Measurements from ENCODE around the gene OBSCN. TPM values are rescaled to one million over a fixed set of nuclear protein-coding genes. Genes with fewer than 3 reads are reported as not detected.

Gene OBSCN
- total RNA-seq, 1 donor from 2014 or later: 22.1 TPM

DNA sequence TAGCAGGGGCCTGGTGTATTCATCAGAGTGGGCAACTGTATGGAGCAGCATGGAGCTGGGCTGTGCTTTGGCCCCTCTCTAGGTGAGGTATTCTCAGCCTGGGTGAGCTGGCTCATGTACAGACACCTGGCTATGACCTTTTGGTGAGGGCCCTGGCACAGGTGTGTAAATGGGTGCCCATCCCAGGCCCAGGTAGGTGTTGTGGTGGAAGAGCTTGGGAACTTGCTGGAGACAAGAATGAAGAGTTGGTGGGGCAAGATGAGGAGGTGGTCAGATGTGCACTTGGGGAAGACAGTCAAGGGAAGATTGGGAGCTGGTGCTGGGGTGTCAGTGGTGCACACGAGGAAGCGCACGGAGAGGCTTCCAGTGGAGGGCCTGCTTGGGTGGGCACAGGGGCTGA lies 103.2 kb downstream of the OBSCN start:
- intact Hi-C loops (cut with micrococcal nuclease): no loop called here
- H3K4me1 Mint-ChIP-seq (ENCODE audit: low read depth): no peaks in the 10 kb centered on the region
- H3K27ac Mint-ChIP-seq: no peak overlapping the region
- H3K9me3 Mint-ChIP-seq: peaks cover 10% of the 10 kb centered on the region
- H3K27me3 Mint-ChIP-seq (ENCODE audit: low read depth): no peaks in the 10 kb centered on the region
- H3K36me3 Mint-ChIP-seq (ENCODE audit: low read depth): no peaks in the 10 kb centered on the region
- H3K4me3 Mint-ChIP-seq (ENCODE audit: low read depth): no peak overlapping the region
- DNase-seq (ENCODE audit: low spot score): no peak

DNA sequence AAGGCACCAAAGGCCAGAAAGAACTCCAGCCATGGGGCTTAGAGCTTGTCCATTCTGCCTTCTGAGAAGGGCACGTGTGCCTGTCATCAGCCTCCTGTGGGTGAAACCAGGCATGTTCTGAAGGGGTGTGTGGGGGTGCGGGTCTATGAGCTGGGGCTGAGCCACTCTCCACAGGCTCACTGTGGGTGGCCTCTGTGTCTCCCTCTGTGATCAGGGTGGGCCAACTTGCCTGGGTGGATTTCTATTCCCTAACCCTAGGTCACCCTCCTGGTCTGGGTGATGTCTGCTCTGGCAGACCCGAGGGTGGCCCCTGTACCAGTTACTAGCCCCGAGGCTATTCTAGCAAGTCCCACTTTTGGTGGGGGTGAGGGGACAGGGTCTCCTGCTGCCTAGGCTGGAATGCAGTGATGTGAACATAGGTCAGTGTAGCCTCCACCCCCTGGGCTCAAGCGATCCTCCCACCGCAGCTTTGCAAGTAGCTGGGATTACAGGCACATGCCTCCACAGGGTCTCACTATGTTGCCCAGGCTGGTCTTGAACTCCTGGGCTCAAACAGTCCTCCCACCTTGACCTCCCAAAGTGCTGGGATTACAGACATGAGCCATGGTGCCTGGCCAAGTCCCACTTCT lies 104.4 kb downstream of the OBSCN start:
- intact Hi-C loops (cut with micrococcal nuclease): no loop called here
- no peak for DNase-seq (ENCODE audit: low spot score)
- H3K27me3 Mint-ChIP-seq (ENCODE audit: low read depth): no peaks in the 10 kb centered on the region

DNA sequence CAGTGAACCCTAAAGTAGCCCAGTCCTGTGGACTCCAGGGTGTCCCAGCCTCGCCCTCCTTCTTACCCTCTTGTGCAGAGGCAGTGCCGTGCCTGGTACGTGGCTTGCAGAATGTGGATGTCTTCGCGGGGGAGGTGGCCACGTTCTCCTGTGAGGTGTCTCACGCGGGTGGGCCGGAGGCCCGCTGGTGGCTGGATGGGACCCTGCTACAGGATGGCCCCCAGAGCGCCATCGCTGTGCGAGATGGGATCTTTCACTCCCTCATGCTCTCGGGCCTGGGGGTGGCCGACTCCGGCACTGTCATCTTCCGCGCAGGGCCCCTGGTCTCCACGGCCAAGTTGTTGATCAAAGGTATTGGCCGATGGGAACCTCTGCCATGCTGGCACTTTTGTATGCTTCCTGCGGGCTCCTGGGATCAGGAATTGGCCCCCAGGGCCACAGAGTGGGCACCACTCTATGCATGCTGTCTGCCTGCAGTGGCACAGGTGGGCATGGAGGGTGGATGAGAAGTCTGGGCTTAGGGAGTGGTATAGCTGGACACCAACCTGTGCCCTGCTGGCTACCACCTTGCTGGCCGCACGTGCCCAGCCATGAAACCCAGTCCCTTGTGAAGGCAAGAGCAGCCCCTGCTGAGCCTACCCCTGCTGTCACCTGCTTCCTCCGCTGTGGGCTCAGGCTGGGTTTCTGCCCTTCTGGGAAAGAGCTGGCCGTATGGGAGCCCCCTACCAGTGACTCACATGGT lies 105.9 kb downstream of the OBSCN start:
- Mint-ChIP-seq H3K4me3 (ENCODE audit: low read depth) (no peak overlapping the region), H3K9me3 (peaks cover 10% of the 10 kb centered on the region), H3K27me3 (ENCODE audit: low read depth) (no peaks in the 10 kb centered on the region), H3K27ac (no peak overlapping the region), H3K4me1 (ENCODE audit: low read depth) (no peaks in the 10 kb centered on the region), H3K36me3 (ENCODE audit: low read depth) (no peaks in the 10 kb centered on the region)
- no peak for DNase-seq (ENCODE audit: low spot score)
- intact Hi-C loops (cut with micrococcal nuclease): no loop called here

More for the DNA sequence above, 104.4 kb downstream of the OBSCN start:
- Mint-ChIP-seq H3K4me3 (ENCODE audit: low read depth) (no peak overlapping the region), H3K4me1 (ENCODE audit: low read depth) (no peaks in the 10 kb centered on the region), H3K36me3 (ENCODE audit: low read depth) (no peaks in the 10 kb centered on the region), H3K27ac (no peak overlapping the region), H3K9me3 (peaks cover 10% of the 10 kb centered on the region)

DNA sequence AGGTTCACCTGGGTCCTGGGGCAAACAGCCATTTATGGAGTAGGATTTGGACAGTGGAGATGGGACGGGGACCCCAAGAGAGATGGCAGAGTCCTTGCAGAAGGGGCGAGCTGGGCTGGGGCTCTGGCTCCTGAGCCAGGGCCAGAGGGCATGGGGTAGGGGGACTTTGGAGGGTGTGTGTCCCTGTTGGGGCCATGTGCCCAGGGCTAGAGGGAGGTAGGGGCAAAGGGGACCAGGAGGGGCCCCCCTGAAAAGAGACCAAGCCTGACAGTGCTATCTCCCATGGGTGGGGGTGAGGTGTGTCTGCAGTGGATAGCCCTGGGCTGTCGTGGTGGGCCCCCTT lies 106.4 kb downstream of the OBSCN start:
- Mint-ChIP-seq H3K9me3 (peaks cover 10% of the 10 kb centered on the region), H3K36me3 (ENCODE audit: low read depth) (no peaks in the 10 kb centered on the region), H3K4me1 (ENCODE audit: low read depth) (no peaks in the 10 kb centered on the region), H3K4me3 (ENCODE audit: low read depth) (no peak overlapping the region), H3K27me3 (ENCODE audit: low read depth) (no peaks in the 10 kb centered on the region), H3K27ac (no peak overlapping the region)
- intact Hi-C loops (cut with micrococcal nuclease): no loop called here
- no peak for DNase-seq (ENCODE audit: low spot score)

DNA sequence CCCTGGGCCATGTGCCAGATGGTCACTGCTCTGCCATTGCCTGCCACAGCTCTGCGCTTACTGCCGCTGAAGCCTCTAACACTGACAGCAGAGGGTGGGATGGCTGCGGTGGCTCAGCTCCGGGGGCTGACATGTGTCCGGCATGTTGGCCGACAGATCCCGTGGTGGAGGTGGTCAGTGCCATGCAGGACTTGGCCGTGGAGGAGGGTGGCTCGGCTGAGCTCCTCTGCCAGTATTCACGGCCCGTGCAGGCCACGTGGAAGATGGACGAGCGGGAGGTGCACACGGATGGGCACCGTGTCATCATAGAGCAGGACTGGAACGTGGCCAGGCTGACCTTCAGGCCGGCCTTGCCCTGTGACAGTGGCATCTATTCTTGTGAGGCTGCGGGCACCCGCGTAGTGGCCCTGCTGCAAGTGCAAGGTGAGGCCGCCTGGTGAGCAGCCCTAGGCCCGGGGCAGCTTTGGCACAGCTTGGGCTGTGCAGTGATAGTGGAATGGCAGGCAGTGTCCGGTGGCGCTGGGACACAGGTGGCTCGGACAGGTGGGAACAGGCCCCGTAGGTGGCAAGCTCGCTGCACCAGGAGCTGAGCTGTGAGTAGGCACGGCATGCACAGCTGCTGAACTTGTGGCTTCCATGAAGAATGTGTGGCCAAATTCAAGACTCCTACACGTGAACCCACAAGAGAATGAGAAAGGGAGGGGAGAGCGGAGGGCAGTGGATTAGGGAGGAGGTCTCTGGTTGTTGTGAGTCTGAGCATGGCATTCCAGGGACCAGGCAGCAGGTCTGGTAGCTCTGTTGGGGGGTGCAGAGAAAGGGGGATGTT lies 107.0 kb downstream of the OBSCN start:
- H3K27me3 Mint-ChIP-seq (ENCODE audit: low read depth): no peaks in the 10 kb centered on the region
- no peak for DNase-seq (ENCODE audit: low spot score)
- H3K27ac Mint-ChIP-seq: no peak overlapping the region
- H3K4me1 Mint-ChIP-seq (ENCODE audit: low read depth): no peaks in the 10 kb centered on the region
- peaks cover 10% of the 10 kb centered on the region for H3K9me3 Mint-ChIP-seq
- H3K4me3 Mint-ChIP-seq (ENCODE audit: low read depth): no peak overlapping the region
- intact Hi-C loops (cut with micrococcal nuclease): no loop called here
- H3K36me3 Mint-ChIP-seq (ENCODE audit: low read depth): no peaks in the 10 kb centered on the region

DNA sequence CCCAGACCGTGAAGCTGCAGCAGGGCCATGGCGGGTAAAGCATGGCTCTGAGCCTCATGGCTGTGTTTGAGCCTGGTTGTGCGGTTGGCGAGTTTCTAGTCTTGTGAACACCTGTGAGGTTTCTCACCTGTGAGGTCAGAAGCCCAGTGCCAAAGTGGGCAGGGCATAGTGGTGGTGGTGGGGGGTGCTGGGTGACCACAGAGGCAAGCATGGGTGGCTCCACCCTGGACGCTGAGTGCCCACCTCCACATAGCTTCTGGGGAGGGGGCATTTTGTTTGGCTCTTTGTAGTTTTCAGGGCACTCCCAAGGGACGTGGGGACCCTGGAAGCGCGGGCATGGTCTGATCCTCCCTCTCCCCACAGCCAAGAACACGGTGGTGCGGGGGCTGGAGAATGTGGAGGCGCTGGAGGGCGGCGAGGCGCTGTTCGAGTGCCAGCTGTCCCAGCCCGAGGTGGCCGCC lies 107.7 kb downstream of the OBSCN start:
- no peak for DNase-seq (ENCODE audit: low spot score)
- Mint-ChIP-seq H3K36me3 (ENCODE audit: low read depth) (no peaks in the 10 kb centered on the region), H3K4me3 (ENCODE audit: low read depth) (no peak overlapping the region), H3K27ac (no peak overlapping the region), H3K9me3 (peaks cover 10% of the 10 kb centered on the region), H3K4me1 (ENCODE audit: low read depth) (no peaks in the 10 kb centered on the region), H3K27me3 (ENCODE audit: low read depth) (no peaks in the 10 kb centered on the region)
- intact Hi-C loops (cut with micrococcal nuclease): no loop called here

DNA sequence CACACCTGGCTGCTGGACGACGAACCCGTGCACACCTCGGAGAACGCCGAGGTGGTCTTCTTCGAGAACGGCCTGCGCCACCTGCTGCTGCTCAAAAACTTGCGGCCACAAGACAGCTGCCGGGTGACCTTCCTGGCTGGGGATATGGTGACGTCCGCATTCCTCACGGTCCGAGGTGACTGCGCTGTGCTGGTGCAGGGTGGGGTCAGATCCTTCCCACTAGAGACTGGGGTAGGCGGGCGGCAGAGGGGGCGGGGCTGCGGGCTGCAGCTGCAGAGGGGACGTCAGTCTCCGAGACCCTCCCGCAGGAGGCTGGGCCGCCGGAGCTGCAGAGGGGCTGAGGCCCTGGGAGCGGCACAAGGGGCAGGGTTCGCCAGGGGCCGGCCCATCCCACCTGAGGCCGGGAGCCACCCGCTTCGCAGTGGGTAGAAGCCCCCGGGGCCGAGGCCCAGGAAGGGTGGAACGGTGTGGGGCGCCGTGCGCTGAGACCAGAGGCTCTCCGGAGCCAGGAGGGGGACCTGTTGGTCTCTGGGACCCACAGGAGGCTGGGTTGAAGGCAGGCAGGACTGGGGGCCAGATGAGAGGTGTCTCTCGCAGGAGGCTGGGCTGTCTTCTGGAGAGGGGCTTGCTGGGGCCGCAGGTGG lies 108.2 kb downstream of the OBSCN start:
- H3K4me1 Mint-ChIP-seq (ENCODE audit: low read depth): no peaks in the 10 kb centered on the region
- H3K27ac Mint-ChIP-seq: no peak overlapping the region
- no peaks in the 10 kb centered on the region for H3K27me3 Mint-ChIP-seq (ENCODE audit: low read depth)
- DNase-seq (ENCODE audit: low spot score): no peak
- no peak overlapping the region for H3K4me3 Mint-ChIP-seq (ENCODE audit: low read depth)
- H3K36me3 Mint-ChIP-seq (ENCODE audit: low read depth): no peaks in the 10 kb centered on the region
- H3K9me3 Mint-ChIP-seq: peaks cover 10% of the 10 kb centered on the region
- intact Hi-C loops (cut with micrococcal nuclease): no loop called here

DNA sequence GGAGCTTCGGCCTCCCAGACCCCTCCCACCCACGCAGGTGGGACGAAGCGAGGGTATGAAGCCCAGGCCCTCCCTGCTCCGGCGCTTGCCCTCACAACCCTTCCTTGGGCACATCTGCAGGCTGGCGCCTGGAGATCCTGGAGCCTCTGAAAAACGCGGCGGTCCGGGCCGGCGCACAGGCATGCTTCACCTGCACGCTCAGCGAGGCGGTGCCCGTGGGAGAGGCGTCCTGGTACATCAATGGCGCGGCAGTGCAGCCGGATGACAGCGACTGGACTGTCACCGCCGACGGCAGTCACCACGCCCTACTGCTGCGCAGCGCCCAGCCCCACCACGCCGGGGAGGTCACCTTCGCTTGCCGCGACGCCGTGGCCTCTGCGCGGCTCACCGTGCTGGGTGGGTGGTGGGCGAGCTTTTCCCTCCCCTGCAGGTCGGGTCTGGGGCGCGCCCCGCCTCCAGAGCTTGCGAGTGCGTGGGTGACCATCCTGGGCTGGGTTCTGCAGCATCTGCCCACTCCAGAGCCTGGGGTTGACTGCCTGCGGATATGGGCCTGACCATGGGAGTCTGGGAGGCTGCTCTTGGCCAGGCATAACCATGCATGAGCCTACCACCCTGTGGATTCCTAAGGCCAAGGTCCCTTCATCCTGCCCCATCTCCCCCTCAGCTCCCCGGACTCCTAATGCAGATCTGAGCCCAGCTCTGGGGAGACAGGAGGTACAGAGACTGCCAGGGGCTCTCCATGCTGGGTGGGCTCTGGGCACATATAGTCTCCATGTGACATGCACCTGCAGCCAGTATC lies 108.9 kb downstream of the OBSCN start:
- intact Hi-C loops (cut with micrococcal nuclease): no loop called here

DNA sequence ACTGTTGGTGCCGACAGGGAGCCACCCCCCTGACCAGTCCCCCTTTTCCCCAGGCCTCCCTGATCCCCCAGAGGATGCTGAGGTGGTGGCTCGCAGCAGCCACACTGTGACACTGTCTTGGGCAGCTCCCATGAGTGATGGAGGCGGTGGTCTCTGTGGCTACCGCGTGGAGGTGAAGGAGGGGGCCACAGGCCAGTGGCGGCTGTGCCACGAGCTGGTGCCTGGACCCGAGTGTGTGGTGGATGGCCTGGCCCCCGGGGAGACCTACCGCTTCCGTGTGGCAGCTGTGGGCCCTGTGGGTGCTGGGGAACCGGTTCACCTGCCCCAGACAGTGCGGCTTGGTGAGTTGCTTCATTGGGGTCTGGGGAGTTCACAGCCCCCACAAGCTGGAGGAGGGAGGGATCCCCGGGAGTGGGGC lies 109.6 kb downstream of the OBSCN start:
- no peaks in the 10 kb centered on the region for H3K27me3 Mint-ChIP-seq (ENCODE audit: low read depth)
- H3K36me3 Mint-ChIP-seq (ENCODE audit: low read depth): no peaks in the 10 kb centered on the region
- no peak for DNase-seq (ENCODE audit: low spot score)
- no peak overlapping the region for H3K27ac Mint-ChIP-seq
- no peak overlapping the region for H3K4me3 Mint-ChIP-seq (ENCODE audit: low read depth)
- H3K4me1 Mint-ChIP-seq (ENCODE audit: low read depth): no peaks in the 10 kb centered on the region
- peaks cover 9% of the 10 kb centered on the region for H3K9me3 Mint-ChIP-seq
- intact Hi-C loops (cut with micrococcal nuclease): no loop called here

More for the DNA sequence above, 108.9 kb downstream of the OBSCN start:
- Mint-ChIP-seq H3K36me3 (ENCODE audit: low read depth) (no peaks in the 10 kb centered on the region), H3K9me3 (peaks cover 10% of the 10 kb centered on the region), H3K4me1 (ENCODE audit: low read depth) (no peaks in the 10 kb centered on the region), H3K4me3 (ENCODE audit: low read depth) (no peak overlapping the region), H3K27me3 (ENCODE audit: low read depth) (no peaks in the 10 kb centered on the region), H3K27ac (no peak overlapping the region)
- no peak for DNase-seq (ENCODE audit: low spot score)

DNA sequence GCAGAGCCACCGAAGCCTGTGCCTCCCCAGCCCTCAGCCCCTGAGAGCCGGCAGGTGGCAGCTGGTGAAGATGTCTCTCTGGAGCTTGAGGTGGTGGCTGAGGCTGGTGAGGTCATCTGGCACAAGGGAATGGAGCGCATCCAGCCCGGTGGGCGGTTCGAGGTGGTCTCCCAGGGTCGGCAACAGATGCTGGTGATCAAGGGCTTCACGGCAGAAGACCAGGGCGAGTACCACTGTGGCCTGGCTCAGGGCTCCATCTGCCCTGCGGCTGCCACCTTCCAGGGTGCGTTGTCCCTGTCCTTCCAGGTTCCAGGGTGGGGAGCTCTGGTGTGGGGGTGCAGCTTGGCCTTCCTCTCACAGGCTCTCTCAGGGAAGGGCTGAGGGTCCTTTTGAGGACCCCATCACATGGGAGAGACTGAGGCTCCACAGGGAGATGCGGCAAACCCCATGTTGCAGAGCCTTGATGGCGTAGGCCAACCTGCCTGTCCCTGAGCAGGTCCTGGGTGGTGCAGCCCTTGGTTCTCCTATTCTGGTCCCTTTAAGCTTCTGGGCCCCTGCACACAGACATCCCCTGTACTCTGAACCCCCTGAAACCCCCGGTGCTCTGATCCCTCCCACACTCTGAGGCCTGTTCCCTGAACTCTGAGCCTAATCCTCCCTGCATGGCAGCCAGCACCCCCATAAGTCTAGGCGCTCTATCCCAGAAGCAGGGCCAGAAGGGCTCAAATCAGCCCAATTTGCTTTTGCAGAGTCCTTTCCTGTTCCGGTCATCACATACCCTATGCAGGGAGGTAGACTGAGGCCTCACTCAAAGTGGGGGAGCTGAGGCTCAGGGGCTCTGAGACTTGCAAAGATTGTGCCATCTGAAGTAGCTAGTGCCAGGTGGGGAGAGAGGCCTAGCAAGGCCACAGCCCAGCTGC lies 110.3 kb downstream of the OBSCN start:
- intact Hi-C loops (cut with micrococcal nuclease): no loop called here
- Mint-ChIP-seq H3K27me3 (ENCODE audit: low read depth) (no peaks in the 10 kb centered on the region), H3K36me3 (ENCODE audit: low read depth) (no peaks in the 10 kb centered on the region), H3K4me3 (ENCODE audit: low read depth) (no peak overlapping the region), H3K27ac (no peak overlapping the region), H3K4me1 (ENCODE audit: low read depth) (no peaks in the 10 kb centered on the region), H3K9me3 (peaks cover 1% of the 10 kb centered on the region)
- DNase-seq (ENCODE audit: low spot score): no peak

DNA sequence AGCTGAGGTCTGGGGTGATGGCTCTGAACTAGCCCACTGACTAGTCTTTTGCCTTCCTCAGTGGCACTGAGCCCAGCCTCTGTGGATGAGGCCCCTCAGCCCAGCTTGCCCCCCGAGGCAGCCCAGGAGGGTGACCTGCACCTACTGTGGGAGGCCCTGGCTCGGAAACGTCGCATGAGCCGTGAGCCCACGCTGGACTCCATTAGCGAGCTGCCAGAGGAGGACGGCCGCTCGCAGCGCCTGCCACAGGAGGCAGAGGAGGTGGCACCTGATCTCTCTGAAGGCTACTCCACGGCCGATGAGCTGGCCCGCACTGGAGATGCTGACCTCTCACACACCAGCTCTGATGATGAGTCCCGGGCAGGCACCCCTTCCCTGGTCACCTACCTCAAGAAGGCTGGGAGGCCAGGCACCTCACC lies 111.0 kb downstream of the OBSCN start:
- Mint-ChIP-seq H3K4me3 (ENCODE audit: low read depth) (no peak overlapping the region), H3K27ac (no peak overlapping the region), H3K36me3 (ENCODE audit: low read depth) (no peaks in the 10 kb centered on the region), H3K27me3 (ENCODE audit: low read depth) (no peaks in the 10 kb centered on the region), H3K4me1 (ENCODE audit: low read depth) (no peaks in the 10 kb centered on the region), H3K9me3 (no peaks in the 10 kb centered on the region)
- intact Hi-C loops (cut with micrococcal nuclease): no loop called here
- no peak for DNase-seq (ENCODE audit: low spot score)

All from activated T-helper 2 cell treated with anti-CD3 and anti-CD28 coated beads, Interferon-gamma antibody, Interleukin-2, Interleukin-4, amounts not matched to agents 10 μg/mL and 5 μg/mL and 100 μg/mL, durations not matched to agents 14 hours and 24 hours and 36 hours (primary cell).